Measurements from ENCODE around the gene PRMT2. TPM values are rescaled to one million over a fixed set of nuclear protein-coding genes. Genes with fewer than 3 reads are reported as not detected.
A peak's percentile ranks its signal among the peaks of the same experiment; 100 is the strongest.
"Not testable (repeated sequence)": the region's sequence is repeated elsewhere in the genome, so short reads cannot be mapped to it uniquely, and the experiment has no call there.

Gene PRMT2
- total RNA-seq, 1 experiment from 2014 or later = 144 TPM

- DNase-seq (ENCODE audit: low read depth) = no peak
These were observed 32.9 kb downstream of the PRMT2 start for GRCh38 chr21:46668381-46668780.

DNA sequence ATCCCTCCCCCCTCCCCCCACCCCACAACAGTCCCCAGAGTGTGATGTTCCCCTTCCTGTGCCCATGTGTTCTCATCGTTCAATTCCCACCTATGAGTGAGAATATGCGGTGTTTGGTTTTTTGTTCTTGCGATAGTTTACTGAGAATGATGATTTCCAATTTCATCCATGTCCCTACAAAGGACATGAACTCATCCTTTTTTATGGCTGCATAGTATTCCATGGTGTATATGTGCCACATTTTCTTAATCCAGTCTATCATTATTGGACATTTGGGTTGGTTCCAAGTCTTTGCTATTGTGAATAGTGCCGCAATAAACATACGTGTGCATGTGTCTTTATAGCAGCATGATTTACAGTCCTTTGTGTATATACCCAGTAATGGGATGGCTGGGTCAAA lies 33.4 kb downstream of the PRMT2 start:
- not testable (repeated sequence) for DNase-seq (ENCODE audit: low read depth)

DNA sequence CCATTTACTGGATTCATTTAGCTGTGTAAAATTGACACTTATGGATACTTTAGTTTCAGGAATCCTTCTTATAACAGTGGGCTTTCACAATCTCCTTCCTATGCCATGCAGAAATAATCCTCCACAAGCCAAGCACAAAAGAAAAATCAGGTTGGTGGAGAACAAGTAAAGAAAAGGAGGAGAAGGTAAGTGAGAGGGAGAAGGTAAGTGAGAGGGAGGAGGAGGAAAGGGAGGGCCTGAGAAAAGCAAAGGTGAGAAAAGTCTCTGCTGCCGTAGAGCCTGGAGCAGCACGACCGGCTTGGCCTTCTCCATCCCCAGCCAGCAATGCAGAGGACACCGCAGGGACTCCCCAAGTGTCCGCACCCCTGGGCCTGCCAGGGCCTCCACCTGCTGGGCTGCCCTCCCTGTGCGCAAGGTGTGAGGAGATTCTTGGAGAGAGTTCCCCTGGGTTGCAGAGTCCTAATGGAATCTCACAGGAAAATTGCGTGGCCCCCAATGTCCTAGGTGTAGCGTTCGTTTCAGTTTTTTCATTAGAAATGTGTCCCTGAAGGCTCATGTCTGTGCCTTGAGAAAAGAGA lies 39.0 kb downstream of the PRMT2 start:
- DNase-seq (ENCODE audit: low read depth) = no peak

GRCh38 chr21:46675595-46676280 lies 40.3 kb downstream of the PRMT2 start:
- peak; percentile 25 for DNase-seq (ENCODE audit: low read depth)

DNA sequence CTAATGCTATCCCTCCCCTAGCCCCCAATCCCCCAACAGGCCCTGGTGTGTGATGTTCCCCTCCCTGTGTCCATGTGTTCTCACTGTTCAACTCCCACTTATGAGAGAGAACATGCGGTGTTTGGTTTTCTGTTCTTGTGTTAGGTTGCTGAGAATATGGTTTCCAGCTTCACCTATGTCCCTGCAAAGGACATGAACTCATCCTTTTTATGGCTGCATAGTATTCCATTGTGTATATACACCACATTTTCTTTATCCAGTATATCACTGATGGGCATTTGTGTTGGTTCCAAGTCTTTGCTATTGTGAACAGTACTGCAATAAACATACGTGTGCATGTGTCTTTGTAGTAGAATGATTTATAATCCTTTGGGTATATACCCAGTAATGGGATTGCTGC lies 41.1 kb downstream of the PRMT2 start:
- not testable (repeated sequence) for DNase-seq (ENCODE audit: low read depth)

GRCh38 chr21:46681593-46681992 lies 46.1 kb downstream of the PRMT2 start:
- peak; percentile 73 for DNase-seq (ENCODE audit: low read depth)

GRCh38 chr21:46698652-46699051 lies 63.2 kb downstream of the PRMT2 start:
- not testable (repeated sequence) for DNase-seq (ENCODE audit: low read depth)

DNA sequence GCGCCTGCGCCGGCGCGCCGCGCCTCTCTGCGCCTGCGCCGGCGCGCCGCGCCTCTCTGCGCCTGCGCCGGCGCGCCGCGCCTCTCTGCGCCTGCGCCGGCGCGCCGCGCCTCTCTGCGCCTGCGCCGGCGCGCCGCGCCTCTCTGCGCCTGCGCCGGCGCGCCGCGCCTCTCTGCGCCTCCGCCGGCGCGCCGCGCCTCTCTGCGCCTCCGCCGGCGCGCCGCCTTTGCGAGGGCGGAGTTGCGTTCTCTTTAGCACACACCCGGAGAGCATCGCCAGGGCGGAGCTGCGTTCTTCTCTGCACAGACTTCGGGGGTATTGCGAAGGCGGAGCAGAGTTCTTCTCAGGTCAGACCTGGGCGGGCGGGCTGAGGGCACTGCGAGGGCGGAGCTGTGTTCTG lies 63.6 kb downstream of the PRMT2 start:
- not testable (repeated sequence) for DNase-seq (ENCODE audit: low read depth)

Other genes starting within 250 kb of the PRMT2 start
- gene DIP2A, start 176.8 kb upstream of the PRMT2 start, total RNA-seq (2014; rRNA removed) = 20.9 and 21.5 TPM in 2 replicates
- gene S100B, start 30.6 kb upstream of the PRMT2 start, total RNA-seq (2014; rRNA removed) = not detected in 2 replicates